Measurements from ENCODE around the gene RBBP6.

RBBP6 gene

GRCh38 chr16:24544640-24545039 lies 5.3 kb downstream of the RBBP6 start:
- no peak overlapping the region for H3K27ac ChIP-seq
- TF ChIP-seq CTCF (conservative IDR thresholded peaks at IDR 0.05) = no peak

DNA sequence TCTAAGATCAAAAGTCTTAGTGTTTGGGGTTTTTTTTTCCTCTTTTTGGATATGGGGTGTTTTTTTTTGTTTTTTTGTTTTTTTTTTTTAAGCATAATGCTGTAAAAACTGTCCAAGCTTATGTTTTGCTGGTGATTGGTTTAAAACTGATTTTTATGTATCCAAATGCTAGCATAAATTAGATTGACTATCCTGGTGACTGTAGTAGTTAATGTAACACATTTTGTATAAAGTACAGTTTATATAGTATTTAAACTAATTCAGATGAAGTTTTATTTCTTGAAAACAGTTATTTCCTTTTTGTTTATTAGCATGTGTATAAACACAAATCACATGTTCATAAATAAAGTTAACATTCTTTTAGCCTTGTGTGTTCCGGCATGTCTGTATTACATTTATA lies 10.9 kb downstream of the RBBP6 start:
- H3K27ac ChIP-seq = no peak overlapping the region
- TF ChIP-seq CTCF (conservative IDR thresholded peaks at IDR 0.05) = no peak

- no peak overlapping the region for H3K27ac ChIP-seq
Observed at GRCh38 chr16:24552705-24553246, 13.4 kb downstream of the RBBP6 start.

GRCh38 chr16:24553983-24554382 lies 14.6 kb downstream of the RBBP6 start:
- H3K27ac ChIP-seq = no peak overlapping the region
- TF ChIP-seq CTCF (conservative IDR thresholded peaks at IDR 0.05) = no peak

More at GRCh38 chr16:24552705-24553246, 13.4 kb downstream of the RBBP6 start:
- TF ChIP-seq CTCF (conservative IDR thresholded peaks at IDR 0.05) = no peak

DNA sequence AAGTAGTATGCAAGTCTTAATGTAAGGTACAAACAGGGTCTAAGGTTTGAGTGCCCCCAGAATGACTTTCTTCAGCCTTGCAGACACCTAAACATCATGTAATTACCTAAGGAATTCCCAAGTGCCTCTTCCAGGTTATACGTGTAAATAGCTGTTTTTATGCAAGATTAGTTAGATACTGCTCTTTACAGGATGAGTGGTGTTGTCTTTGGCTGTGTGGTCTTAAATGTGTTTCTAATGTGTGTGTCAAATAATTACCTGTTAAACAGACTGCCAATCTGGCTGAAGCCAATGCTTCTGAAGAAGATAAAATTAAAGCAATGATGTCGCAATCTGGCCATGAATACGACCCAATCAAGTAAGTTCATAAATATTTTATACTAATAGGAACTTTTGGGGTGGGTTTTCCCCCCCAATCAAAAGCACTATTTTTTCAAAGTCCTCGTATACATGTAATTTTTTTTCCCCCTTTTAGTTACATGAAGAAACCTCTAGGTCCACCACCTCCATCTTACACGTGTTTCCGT lies 16.0 kb downstream of the RBBP6 start:
- TF ChIP-seq CTCF (conservative IDR thresholded peaks at IDR 0.05) = no peak
- H3K27ac ChIP-seq = no peak overlapping the region

DNA sequence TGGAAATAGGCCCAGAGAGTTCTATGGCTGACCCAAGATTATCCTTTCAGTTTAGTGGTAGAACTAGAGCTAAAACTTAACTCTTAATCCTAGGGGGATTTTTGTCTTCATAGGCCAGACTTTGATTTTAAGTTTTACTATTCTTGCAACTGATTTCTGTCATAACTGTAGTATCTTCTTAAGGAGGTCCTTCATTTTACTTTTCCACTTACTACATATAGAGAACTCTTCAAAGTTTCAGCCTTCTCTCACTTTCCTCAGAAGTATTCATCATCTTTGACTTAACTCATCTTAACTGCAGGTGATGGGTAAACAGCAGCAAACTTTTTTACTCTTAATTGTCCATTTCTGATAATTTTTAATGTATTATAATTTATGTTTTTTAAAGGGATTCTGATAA lies 23.4 kb downstream of the RBBP6 start:
- H3K27ac ChIP-seq = no peak overlapping the region
- TF ChIP-seq CTCF (conservative IDR thresholded peaks at IDR 0.05) = no peak

GRCh38 chr16:24568392-24568791 lies 29.0 kb downstream of the RBBP6 start:
- TF ChIP-seq CTCF (conservative IDR thresholded peaks at IDR 0.05) = peak; percentile 57
- H3K27ac ChIP-seq = no peak overlapping the region
